Gastrocnemius medialis (tissue), 4 donors: Measurements from ENCODE around the gene GNG4. TPM values are rescaled to one million over a fixed set of nuclear protein-coding genes. Genes with fewer than 3 reads are reported as not detected.

Experiments used
- ATAC-seq, 2 donors: fragments of 150-250 bp; one replicate each; pipeline ENCODE4 v1.9.1; 2016
- DNase-seq, 2 donors: peaks; one replicate each; pipeline ENCODE4 v3.0.0-alpha.2; 2019
- H3K27ac ChIP-seq, 4 donors: fragments of 200-600 bp; sonication (generic); 1 replicate in 1 of 4; 2 replicates in 3 of 4; pipeline ENCODE4 v1.5.1; 2016 to 2018; ENCODE audit warnings: mild to moderate bottlenecking in 2 of 4, moderate library complexity in 1 of 4
- H3K27me3 ChIP-seq, 3 donors: fragments of 200-600 bp; sonication (generic) in 2 of 3; 1 replicate in 1 of 3; 2 replicates in 2 of 3; pipeline versions ENCODE4 v1.5.1 to v1.6.0; 2016 to 2019; ENCODE audit warnings: mild to moderate bottlenecking in 1 of 3, moderate library complexity in 1 of 3
- H3K36me3 ChIP-seq, 2 donors: fragments of 200-600 bp; sonication (generic) in 1 of 2; one replicate each; pipeline ENCODE4 v1.5.1; 2017 to 2018
- H3K4me1 ChIP-seq, 2 donors: fragments of 200-600 bp; sonication (generic) in 1 of 2; one replicate each; pipeline ENCODE4 v1.5.1; 2016 to 2017; ENCODE audit warnings: mild to moderate bottlenecking in 2 of 2
- H3K4me3 ChIP-seq, 4 donors: fragments of 200-600 bp; sonication (generic) in 3 of 4; 1 replicate in 1 of 4; 2 replicates in 3 of 4; pipeline ENCODE4 v1.5.1; 2016 to 2019; ENCODE audit warnings: mild to moderate bottlenecking in 2 of 4
- H3K9me3 ChIP-seq, 3 donors: fragments of 200-600 bp; sonication (generic) in 2 of 3; 1 replicate in 1 of 3; 2 replicates in 2 of 3; pipeline ENCODE4 v1.5.1; 2016 to 2019
- CTCF ChIP-seq, 5 experiments: fragments of 450-650 bp in 3 of 5; fragments of 200-600 bp in 2 of 5; sonication (generic) in 2 of 5; IDR thresholded peaks in 4 of 5; conservative IDR thresholded peaks in 1 of 5; 1 replicate in 4 of 5; 2 replicates in 1 of 5; pipeline ENCODE4 v1.5.1; 2016 to 2019; ENCODE audit warnings: antibody characterized with exemption in 5 of 5, mild to moderate bottlenecking in 3 of 5, moderate library complexity in 3 of 5
- POLR2A ChIP-seq, 2 donors: fragments of 450-650 bp; IDR thresholded peaks; one replicate each; pipeline ENCODE4 v1.6.1; 2017; ENCODE audit warnings: antibody characterized with exemption in 2 of 2, mild to moderate bottlenecking in 2 of 2, moderate library complexity in 2 of 2
- in situ Hi-C, 4 donors: fragments of 200-750 bp; cut with MboI; loops; one replicate each; pipeline versions ENCODE4 v1.15.0 to v1.8.0; 2017; ENCODE audit warnings: low sequenced_read_pairs in 4 of 4
- intact Hi-C: fragments of 100-400 bp; cut with DNase I; formaldehyde crosslinking; loops from one replicate; pipeline ENCODE4 v1.15.1; 2023; ENCODE audit warnings: low total_unique reads
- total RNA-seq, 4 donors: library from RNA; depleted of rRNA; stranded (reverse); fragments of >200 nt; gene quantifications; one replicate each; pipeline versions ENCODE4 v1.1.0 to v1.2.3, GENCODE V29; 2016

Gene GNG4
- total RNA-seq, 4 donors from 2014 or later, result not detected

- DNase-seq, result no peak
- intact Hi-C loops, result no loop called here
- Histone ChIP-seq H3K27ac (no peak overlapping the region), H3K4me1 (peaks cover 7 to 8% of the 10 kb centered on the region in 2 donors), H3K36me3 (no peaks in the 10 kb centered on the region), H3K4me3 (no peak overlapping the region), H3K9me3 (no peaks in the 10 kb centered on the region), H3K27me3 (peaks cover 26 to 39% (median 30%) of the 10 kb centered on the region in 3 donors)
- ATAC-seq, result no peak
- TF ChIP-seq POLR2A (IDR thresholded peaks at IDR 0.05), result no peak
- TF ChIP-seq CTCF (IDR thresholded peaks at IDR 0.05 in 4 of 5, conservative IDR thresholded peaks at IDR 0.05 in 1 of 5), result no peak
- in situ Hi-C loops, result no loop called here
These were observed 4.8 kb downstream of the GNG4 start for GRCh38 chr1:235644693-235645305.

- TF ChIP-seq CTCF (IDR thresholded peaks at IDR 0.05 in 4 of 5, conservative IDR thresholded peaks at IDR 0.05 in 1 of 5), result no peak
- TF ChIP-seq POLR2A (IDR thresholded peaks at IDR 0.05), result no peak
- Histone ChIP-seq H3K4me3 (no peak overlapping the region), H3K9me3 (no peaks in the 10 kb centered on the region), H3K27ac (no peak overlapping the region), H3K36me3 (no peaks in the 10 kb centered on the region), H3K4me1 (peaks cover 3 to 7% of the 10 kb centered on the region in 2 donors), H3K27me3 (peaks cover 24 to 34% (median 26%) of the 10 kb centered on the region in 3 donors)
- DNase-seq (no peak), ATAC-seq (no peak)
- intact Hi-C loops (no loop called here), in situ Hi-C loops (no loop called here)
These were observed 5.5 kb downstream of the GNG4 start for GRCh38 chr1:235643837-235644692.

GRCh38 chr1:235642943-235643371 is 6.6 kb downstream of the GNG4 start:
- Histone ChIP-seq H3K9me3 (no peaks in the 10 kb centered on the region), H3K4me3 (no peak overlapping the region), H3K4me1 (no peaks in the 10 kb centered on the region), H3K27ac (no peak overlapping the region), H3K36me3 (no peaks in the 10 kb centered on the region), H3K27me3 (peaks cover 15 to 23% (median 15%) of the 10 kb centered on the region in 3 donors)
- TF ChIP-seq POLR2A (IDR thresholded peaks at IDR 0.05), result no peak
- TF ChIP-seq CTCF (IDR thresholded peaks at IDR 0.05 in 4 of 5, conservative IDR thresholded peaks at IDR 0.05 in 1 of 5), result no peak
- DNase-seq (no peak), ATAC-seq (no peak)
- intact Hi-C loops (no loop called here), in situ Hi-C loops (no loop called here)

- in situ Hi-C loops (no loop called here), intact Hi-C loops (no loop called here)
- H3K36me3 ChIP-seq, result no peaks in the 10 kb centered on the region
- H3K27me3 ChIP-seq, result peaks cover 8 to 16% (median 9%) of the 10 kb centered on the region in 3 donors
- H3K4me3 ChIP-seq, result no peak overlapping the region
- no peaks in the 10 kb centered on the region for H3K4me1 ChIP-seq
- TF ChIP-seq POLR2A (IDR thresholded peaks at IDR 0.05), result no peak
- TF ChIP-seq CTCF (IDR thresholded peaks at IDR 0.05 in 4 of 5, conservative IDR thresholded peaks at IDR 0.05 in 1 of 5), result no peak
- H3K9me3 ChIP-seq, result no peaks in the 10 kb centered on the region
- ATAC-seq (no peak), DNase-seq (no peak)
- H3K27ac ChIP-seq, result no peak overlapping the region
These were observed 7.3 kb downstream of the GNG4 start for GRCh38 chr1:235642011-235642942.
